Calu3 (cell line): ENCODE results near the gene RNF183. TPM values are rescaled to one million over a fixed set of nuclear protein-coding genes. Genes with fewer than 3 reads are reported as not detected.
"Not testable (repeated sequence)": the region's sequence is repeated elsewhere in the genome, so short reads cannot be mapped to it uniquely, and the experiment has no call there.

ENCODE experiments used
- BruUV-seq: library from RNA; stranded (reverse); fragments of 400-500 nt; replicated peaks from 2 replicates; lab custom pipeline; 2021; lab: Mats Ljungman, UMichigan
- CTCF ChIA-PET: fragments of 300-600 bp; sonication (Branson Sonifier 250); formaldehyde crosslinking; loops from one replicate; lab custom pipeline; 2022; ENCODE audit warnings: antibody characterized with exemption; lab: Charles Lee
- DNase-seq: peaks from one replicate; pipeline ENCODE4 v3.0.0; 2022
- H3K27ac Mint-ChIP-seq: one replicate; pipeline ENCODE4 v1.8.0; 2022; ENCODE audit warnings: mixed read lengths; ENCODE audit not compliant: unreplicated experiment
- H3K27me3 Mint-ChIP-seq: one replicate; pipeline ENCODE4 v1.8.0; 2022; ENCODE audit warnings: mixed read lengths; ENCODE audit not compliant: unreplicated experiment
- H3K36me3 Mint-ChIP-seq: one replicate; pipeline ENCODE4 v1.8.0; 2022; ENCODE audit warnings: mild to moderate bottlenecking, moderate library complexity, mixed read lengths; ENCODE audit not compliant: insufficient read depth, unreplicated experiment
- H3K4me1 Mint-ChIP-seq: one replicate; pipeline ENCODE4 v1.8.0; 2022; ENCODE audit warnings: mild to moderate bottlenecking, low read depth, mixed read lengths; ENCODE audit not compliant: unreplicated experiment
- H3K4me3 Mint-ChIP-seq: one replicate; pipeline ENCODE4 v1.8.0; 2022; ENCODE audit warnings: mild to moderate bottlenecking, low read depth, moderate library complexity, mixed read lengths; ENCODE audit not compliant: unreplicated experiment
- H3K9me3 Mint-ChIP-seq: one replicate; pipeline ENCODE4 v1.8.0; 2022; ENCODE audit warnings: low read depth, mixed read lengths; ENCODE audit not compliant: unreplicated experiment
- intact Hi-C: fragments of 100-400 bp; cut with micrococcal nuclease; formaldehyde crosslinking; loops from one replicate; pipeline ENCODE4 v1.10.0; 2022; ENCODE audit not compliant: unreplicated experiment
- total RNA-seq: library from RNA; stranded (reverse); gene quantifications from 2 replicates; pipeline ENCODE4 v1.2.3, GENCODE V29; 2022
- TF ChIP-seq, protein P1 (sequence below): fragments of 200-600 bp; IDR thresholded peaks from one replicate; pipeline ENCODE4 v1.8.0; 2022; ENCODE audit warnings: antibody characterized with exemption; ENCODE audit not compliant: unreplicated experiment

Gene RNF183
- total RNA-seq, 1 experiment from 2014 or later: 1.5 TPM

DNA sequence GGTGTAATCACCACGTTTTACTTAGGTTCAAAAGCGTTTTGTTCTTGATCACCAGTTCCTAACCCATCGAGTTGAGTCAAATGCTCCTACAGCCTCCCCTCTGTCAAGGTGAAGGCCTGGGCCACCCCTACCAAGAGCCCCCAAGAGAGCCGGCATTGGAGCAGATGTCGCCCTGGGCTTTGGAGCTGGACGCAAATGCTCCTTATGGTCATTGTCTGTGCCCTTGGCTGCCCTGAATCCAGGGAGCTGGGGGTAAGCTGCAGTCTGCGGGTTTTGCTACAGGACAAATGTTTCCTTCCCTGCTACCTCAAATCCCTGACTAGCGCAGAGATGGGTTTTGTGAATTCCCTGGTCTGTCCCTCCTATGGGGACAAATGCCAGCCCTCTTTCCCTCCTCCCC lies 4.9 kb downstream of the RNF183 start:
- no TSS peak for BruUV-seq
- DNase-seq: no peak

GRCh38 chr9:113296796-113297558 lies 6.2 kb downstream of the RNF183 start:
- H3K9me3 Mint-ChIP-seq: no peaks in the 10 kb centered on the region
- no TSS peak for BruUV-seq
- H3K27ac Mint-ChIP-seq: no peak overlapping the region
- no peak overlapping the region for H3K4me3 Mint-ChIP-seq
- H3K36me3 Mint-ChIP-seq: no peaks in the 10 kb centered on the region
- intact Hi-C loops: no loop called here
- peaks cover 12% of the 10 kb centered on the region for H3K27me3 Mint-ChIP-seq
- H3K4me1 Mint-ChIP-seq: peaks cover 11% of the 10 kb centered on the region
- TF ChIP-seq, protein P1, sequence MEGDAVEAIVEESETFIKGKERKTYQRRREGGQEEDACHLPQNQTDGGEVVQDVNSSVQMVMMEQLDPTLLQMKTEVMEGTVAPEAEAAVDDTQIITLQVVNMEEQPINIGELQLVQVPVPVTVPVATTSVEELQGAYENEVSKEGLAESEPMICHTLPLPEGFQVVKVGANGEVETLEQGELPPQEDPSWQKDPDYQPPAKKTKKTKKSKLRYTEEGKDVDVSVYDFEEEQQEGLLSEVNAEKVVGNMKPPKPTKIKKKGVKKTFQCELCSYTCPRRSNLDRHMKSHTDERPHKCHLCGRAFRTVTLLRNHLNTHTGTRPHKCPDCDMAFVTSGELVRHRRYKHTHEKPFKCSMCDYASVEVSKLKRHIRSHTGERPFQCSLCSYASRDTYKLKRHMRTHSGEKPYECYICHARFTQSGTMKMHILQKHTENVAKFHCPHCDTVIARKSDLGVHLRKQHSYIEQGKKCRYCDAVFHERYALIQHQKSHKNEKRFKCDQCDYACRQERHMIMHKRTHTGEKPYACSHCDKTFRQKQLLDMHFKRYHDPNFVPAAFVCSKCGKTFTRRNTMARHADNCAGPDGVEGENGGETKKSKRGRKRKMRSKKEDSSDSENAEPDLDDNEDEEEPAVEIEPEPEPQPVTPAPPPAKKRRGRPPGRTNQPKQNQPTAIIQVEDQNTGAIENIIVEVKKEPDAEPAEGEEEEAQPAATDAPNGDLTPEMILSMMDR: no peak
- CTCF ChIA-PET: no interaction called here
- no peak for DNase-seq

More for the DNA sequence above, 4.9 kb downstream of the RNF183 start:
- H3K4me3 Mint-ChIP-seq: no peak overlapping the region
- H3K27me3 Mint-ChIP-seq: peaks cover 12% of the 10 kb centered on the region
- no peak overlapping the region for H3K27ac Mint-ChIP-seq
- no peaks in the 10 kb centered on the region for H3K36me3 Mint-ChIP-seq
- CTCF ChIA-PET: no interaction called here
- TF ChIP-seq, protein P1: no peak
- peaks cover 16% of the 10 kb centered on the region for H3K4me1 Mint-ChIP-seq
- intact Hi-C loops: no loop called here
- no peaks in the 10 kb centered on the region for H3K9me3 Mint-ChIP-seq

GRCh38 chr9:113296247-113296646 lies 6.9 kb downstream of the RNF183 start:
- BruUV-seq, H3K4me3 Mint-ChIP-seq, DNase-seq, H3K36me3 Mint-ChIP-seq, H3K27ac Mint-ChIP-seq, H3K9me3 Mint-ChIP-seq, intact Hi-C loops: not testable (repeated sequence)
- CTCF ChIA-PET: interaction anchor here (0.7 kb wide), 2 partner anchors 22 to 110 kb away, joined by 3 to 4 read pairs; no protein-coding TSS in a partner anchor
- Mint-ChIP-seq H3K4me1 (peaks cover 11% of the 10 kb centered on the region), H3K27me3 (peaks cover 12% of the 10 kb centered on the region)

DNA sequence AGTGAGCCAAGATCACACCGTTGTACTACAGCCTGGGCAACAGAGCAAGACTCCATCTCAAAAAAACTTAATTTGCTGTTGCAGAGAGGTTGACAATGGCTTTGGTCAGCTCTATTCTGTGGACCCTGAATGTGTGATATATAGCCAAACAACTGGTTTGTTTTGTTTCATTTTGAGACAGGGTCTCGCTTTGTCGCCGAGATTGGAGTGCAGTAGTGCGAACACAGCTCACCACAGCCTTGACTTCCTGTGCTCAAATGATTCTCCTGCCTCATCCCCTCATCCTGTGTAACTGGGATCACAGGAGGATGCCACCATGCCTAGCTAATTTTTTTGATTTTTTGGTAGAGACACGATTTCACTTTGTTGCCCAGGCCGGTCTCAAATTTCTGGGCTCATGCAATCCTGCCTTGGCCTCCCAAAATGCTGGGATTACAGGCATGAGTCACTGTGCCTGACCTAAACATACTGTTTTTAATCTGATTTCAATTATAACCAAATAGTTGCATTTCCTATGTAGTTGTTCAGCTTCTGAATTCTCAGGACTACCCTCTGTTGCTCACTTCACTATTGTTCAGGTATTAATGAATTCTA lies 9.8 kb downstream of the RNF183 start:
- Mint-ChIP-seq H3K4me1 (no peaks in the 10 kb centered on the region), H3K4me3 (no peak overlapping the region), H3K27ac (no peak overlapping the region), H3K27me3 (peaks cover 2% of the 10 kb centered on the region), H3K9me3 (no peaks in the 10 kb centered on the region), H3K36me3 (no peaks in the 10 kb centered on the region)
- no TSS peak for BruUV-seq
- intact Hi-C loops: no loop called here
- CTCF ChIA-PET: no interaction called here
- DNase-seq: no peak
- TF ChIP-seq, protein P1: no peak
